Fibroblast of the aortic adventitia (primary cell): ENCODE data around the gene PLXNB1. TPM values are rescaled to one million over a fixed set of nuclear protein-coding genes. Genes with fewer than 3 reads are reported as not detected.

Source experiments
- DNase-seq: peaks from one replicate; pipeline ENCODE4 v3.0.0-alpha.2; 2010; ENCODE audit warnings: low read depth
- H3K4me3 ChIP-seq: 2 replicates; pipeline ENCODE4 v1.5.1; 2011; ENCODE audit warnings: low read depth, mild to moderate bottlenecking, control low read depth, low read length, moderate library complexity
- total RNA-seq: library from RNA; depleted of rRNA; stranded (reverse); fragments of >200 nt; gene quantifications from 2 replicates; pipeline ENCODE4 v1.2.3, GENCODE V29; 2012; ENCODE audit warnings: low replicate concordance
- TF ChIP-seq, protein P1 (sequence below): IDR thresholded peaks from 2 replicates; pipeline ENCODE4 v1.5.1; 2011; ENCODE audit warnings: mild to moderate bottlenecking, low read length, control low read depth, inconsistent platforms; ENCODE audit not compliant: insufficient read depth

PLXNB1 gene
- total RNA-seq, 1 donor: 30.0 TPM

GRCh38 chr3:48434591-48435222 is 4.8 kb upstream of the PLXNB1 start:
- TF ChIP-seq, protein P1, sequence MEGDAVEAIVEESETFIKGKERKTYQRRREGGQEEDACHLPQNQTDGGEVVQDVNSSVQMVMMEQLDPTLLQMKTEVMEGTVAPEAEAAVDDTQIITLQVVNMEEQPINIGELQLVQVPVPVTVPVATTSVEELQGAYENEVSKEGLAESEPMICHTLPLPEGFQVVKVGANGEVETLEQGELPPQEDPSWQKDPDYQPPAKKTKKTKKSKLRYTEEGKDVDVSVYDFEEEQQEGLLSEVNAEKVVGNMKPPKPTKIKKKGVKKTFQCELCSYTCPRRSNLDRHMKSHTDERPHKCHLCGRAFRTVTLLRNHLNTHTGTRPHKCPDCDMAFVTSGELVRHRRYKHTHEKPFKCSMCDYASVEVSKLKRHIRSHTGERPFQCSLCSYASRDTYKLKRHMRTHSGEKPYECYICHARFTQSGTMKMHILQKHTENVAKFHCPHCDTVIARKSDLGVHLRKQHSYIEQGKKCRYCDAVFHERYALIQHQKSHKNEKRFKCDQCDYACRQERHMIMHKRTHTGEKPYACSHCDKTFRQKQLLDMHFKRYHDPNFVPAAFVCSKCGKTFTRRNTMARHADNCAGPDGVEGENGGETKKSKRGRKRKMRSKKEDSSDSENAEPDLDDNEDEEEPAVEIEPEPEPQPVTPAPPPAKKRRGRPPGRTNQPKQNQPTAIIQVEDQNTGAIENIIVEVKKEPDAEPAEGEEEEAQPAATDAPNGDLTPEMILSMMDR: no peak
- DNase-seq: no peak
- no peak overlapping the region for H3K4me3 ChIP-seq

DNA sequence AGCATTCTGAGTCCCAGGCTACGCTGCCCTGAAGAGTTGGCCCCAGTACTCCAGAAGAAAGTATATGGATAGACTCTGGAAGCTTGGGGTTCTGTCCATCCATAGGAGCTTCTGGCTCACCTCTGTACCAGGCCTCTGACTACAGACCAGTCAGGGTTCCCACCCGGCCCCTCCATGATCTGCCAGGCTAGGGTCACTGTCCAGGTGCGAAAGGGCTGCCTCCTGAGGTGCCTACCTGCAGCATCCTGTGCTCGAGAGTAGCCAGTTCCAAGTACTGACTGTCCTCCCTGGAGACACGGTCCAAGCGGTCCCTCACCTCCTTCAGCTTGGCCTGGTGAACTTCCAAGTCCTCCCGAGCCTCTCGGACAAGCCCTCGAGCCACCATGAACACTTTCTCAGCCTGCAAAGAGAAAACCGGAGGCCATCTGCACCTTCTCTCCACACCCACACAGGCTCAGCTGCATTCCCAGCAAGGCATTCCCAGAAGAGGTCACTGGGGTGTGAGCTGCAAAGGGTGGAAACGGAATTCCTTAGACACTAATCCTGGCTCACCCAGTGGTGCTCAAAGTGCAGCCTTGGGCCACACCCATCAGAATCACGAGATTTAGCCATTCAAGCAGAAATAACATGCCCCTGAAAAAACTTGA is 3.7 kb upstream of the PLXNB1 start:
- DNase-seq: peak; percentile 92
- TF ChIP-seq, protein P1: no peak
- H3K4me3 ChIP-seq: peak overlapping the region; percentile 65

- no peak for DNase-seq
- TF ChIP-seq, protein P1: no peak
- H3K4me3 ChIP-seq: peak overlapping the region; percentile 65
Observed at GRCh38 chr3:48432411-48433371, 2.8 kb upstream of the PLXNB1 start.

GRCh38 chr3:48431224-48432029 is 1.5 kb upstream of the PLXNB1 start:
- H3K4me3 ChIP-seq: no peak overlapping the region
- DNase-seq: no peak
- TF ChIP-seq, protein P1: no peak

DNA sequence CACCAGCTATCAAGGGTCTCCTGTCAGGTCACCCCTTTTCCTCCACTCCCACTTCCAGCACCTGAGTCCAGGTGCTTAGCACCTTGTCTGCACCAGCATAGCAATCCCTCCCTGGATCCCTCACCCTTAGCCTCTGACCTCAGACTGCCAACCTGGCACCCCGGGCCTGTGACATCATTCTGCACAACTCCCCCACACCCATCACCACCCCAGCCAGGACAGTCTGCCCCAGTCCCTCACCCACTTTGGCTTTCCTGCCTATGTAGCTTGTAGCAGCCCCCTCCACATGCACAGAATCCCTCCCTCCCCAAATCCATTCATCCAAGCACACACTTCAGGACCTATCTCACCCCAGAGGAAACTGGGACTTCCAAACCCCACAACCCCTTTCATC is 819 bp upstream of the PLXNB1 start:
- TF ChIP-seq, protein P1: no peak
- DNase-seq: no peak
- no peak overlapping the region for H3K4me3 ChIP-seq

DNA sequence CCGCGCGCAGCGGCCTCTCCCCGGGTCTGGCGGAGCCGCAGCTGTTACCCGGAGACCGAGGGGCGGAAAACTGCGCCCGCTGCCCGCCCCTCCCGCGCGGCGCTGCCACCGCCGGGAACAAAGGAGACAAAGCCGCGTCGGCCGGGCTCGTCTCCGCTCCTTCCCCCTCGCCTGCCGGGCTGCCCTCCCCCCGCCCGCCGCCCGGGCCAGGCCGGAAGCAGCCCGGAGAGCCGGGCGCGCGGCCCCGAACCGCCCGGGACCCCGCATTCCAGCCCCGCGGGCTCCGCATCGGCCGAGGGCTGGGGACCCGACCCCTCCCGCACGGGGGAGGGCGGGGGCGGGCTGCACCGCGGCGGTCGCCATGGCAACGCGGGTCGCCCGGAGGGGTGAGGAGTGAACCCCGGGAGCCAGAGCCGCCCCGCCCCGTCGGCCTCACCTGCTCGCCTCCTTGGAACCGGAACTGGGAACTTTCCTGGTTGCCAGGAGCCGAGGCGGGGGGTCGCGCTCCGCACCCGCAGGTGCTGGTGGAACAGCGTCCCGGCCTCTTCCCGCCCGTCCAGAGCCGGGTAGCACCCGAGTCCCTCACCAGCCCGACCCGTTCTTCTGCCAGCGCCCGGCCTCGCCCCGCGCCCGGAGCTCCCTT is 448 bp downstream of the PLXNB1 start:
- DNase-seq: no peak
- H3K4me3 ChIP-seq: peak overlapping the region; percentile 74
- TF ChIP-seq, protein P1: no peak
